Chondrocyte (in vitro differentiated cells): Measurements from ENCODE around the gene C4orf17. TPM values are rescaled to one million over a fixed set of nuclear protein-coding genes. Genes with fewer than 3 reads are reported as not detected.

ENCODE experiments used
- DNase-seq: peaks from one replicate; pipeline ENCODE4 v3.0.0; 2021; ENCODE audit warnings: mixed read lengths, low spot score
- H3K27ac Mint-ChIP-seq: one replicate; pipeline ENCODE4 v1.8.0; 2021; ENCODE audit warnings: mild to moderate bottlenecking, moderate library complexity, mixed read lengths; ENCODE audit not compliant: unreplicated experiment
- H3K27me3 Mint-ChIP-seq: 2 replicates; pipeline ENCODE4 v1.8.0; 2021; ENCODE audit warnings: low read depth, mixed read lengths
- H3K36me3 Mint-ChIP-seq: 2 replicates; pipeline ENCODE4 v1.8.0; 2021; ENCODE audit warnings: low read depth, mixed read lengths
- H3K4me1 Mint-ChIP-seq: 2 replicates; pipeline ENCODE4 v1.8.0; 2021; ENCODE audit warnings: low read depth, mild to moderate bottlenecking, mixed read lengths
- H3K4me3 Mint-ChIP-seq: one replicate; pipeline ENCODE4 v1.8.0; 2021; ENCODE audit warnings: mild to moderate bottlenecking, moderate library complexity, mixed read lengths; ENCODE audit not compliant: unreplicated experiment
- H3K9me3 Mint-ChIP-seq: 2 replicates; pipeline ENCODE4 v1.8.0; 2021; ENCODE audit warnings: low read depth, mixed read lengths
- CTCF ChIP-seq: fragments of 200-600 bp; sonication (generic); IDR thresholded peaks from 2 replicates; pipeline ENCODE4 v1.5.0; 2021; ENCODE audit warnings: antibody characterized with exemption, mild to moderate bottlenecking, moderate library complexity
- total RNA-seq: library from RNA; stranded (reverse); gene quantifications from 3 replicates; pipeline ENCODE4 v1.2.1, GENCODE V29; 2021

The C4orf17 gene
- total RNA-seq, 1 donor from 2014 or later = not detected

GRCh38 chr4:99587309-99587708 lies 76.5 kb downstream of the C4orf17 start:
- Mint-ChIP-seq H3K27me3 (peaks cover 24% of the 10 kb centered on the region), H3K27ac (no peak overlapping the region), H3K4me3 (no peak overlapping the region), H3K4me1 (peaks cover 10% of the 10 kb centered on the region), H3K36me3 (no peaks in the 10 kb centered on the region), H3K9me3 (no peaks in the 10 kb centered on the region)
- TF ChIP-seq CTCF = no peak
- DNase-seq = no peak

- Mint-ChIP-seq H3K27ac (no peak overlapping the region), H3K27me3 (peaks cover 21% of the 10 kb centered on the region), H3K4me3 (no peak overlapping the region), H3K36me3 (no peaks in the 10 kb centered on the region), H3K9me3 (no peaks in the 10 kb centered on the region), H3K4me1 (peaks cover 10% of the 10 kb centered on the region)
- TF ChIP-seq CTCF = no peak
- no peak for DNase-seq
These were observed 77.0 kb downstream of the C4orf17 start for GRCh38 chr4:99587803-99588202.

- no peak overlapping the region for H3K4me3 Mint-ChIP-seq
- no peaks in the 10 kb centered on the region for H3K9me3 Mint-ChIP-seq
- H3K27me3 Mint-ChIP-seq = peaks cover 16% of the 10 kb centered on the region
- H3K36me3 Mint-ChIP-seq = no peaks in the 10 kb centered on the region
- H3K27ac Mint-ChIP-seq = no peak overlapping the region
- TF ChIP-seq CTCF = no peak
- DNase-seq = no peak
- H3K4me1 Mint-ChIP-seq = peaks cover 10% of the 10 kb centered on the region
These were observed 80.9 kb downstream of the C4orf17 start for GRCh38 chr4:99591757-99592156.

Other genes with a start within 250 kb of the C4orf17 start
- not detected in 3 replicates for gene ADH1A, start 220.0 kb upstream of the C4orf17 start, total RNA-seq
- 0.31 to 1.2 TPM (median 0.69 TPM) in 3 replicates for gene ADH1B, start 189.6 kb upstream of the C4orf17 start, total RNA-seq
- not detected in 3 replicates for gene ADH1C, start 158.3 kb upstream of the C4orf17 start, total RNA-seq
- gene ADH7, start 75.7 kb upstream of the C4orf17 start, total RNA-seq = not detected in 3 replicates
- gene TRMT10A, start 53.0 kb downstream of the C4orf17 start, total RNA-seq = 3.6 to 4.7 TPM (median 4.2 TPM) in 3 replicates
- not detected in 3 replicates for gene MTTP, start 63.8 kb downstream of the C4orf17 start, total RNA-seq
- not detected in 3 replicates for gene C4orf54, start 146.8 kb downstream of the C4orf17 start, total RNA-seq